ENCODE measurements around the gene FAM200B. TPM values are rescaled to one million over a fixed set of nuclear protein-coding genes. Genes with fewer than 3 reads are reported as not detected.

Gene FAM200B
- total and polyA plus RNA-seq, 2 experiments from 2014 or later, result 34.4 to 88.0 TPM

GRCh38 chr4:15681067-15681371, 608 bp upstream of the FAM200B start (continued):
- TF ChIP-seq, protein P1, sequence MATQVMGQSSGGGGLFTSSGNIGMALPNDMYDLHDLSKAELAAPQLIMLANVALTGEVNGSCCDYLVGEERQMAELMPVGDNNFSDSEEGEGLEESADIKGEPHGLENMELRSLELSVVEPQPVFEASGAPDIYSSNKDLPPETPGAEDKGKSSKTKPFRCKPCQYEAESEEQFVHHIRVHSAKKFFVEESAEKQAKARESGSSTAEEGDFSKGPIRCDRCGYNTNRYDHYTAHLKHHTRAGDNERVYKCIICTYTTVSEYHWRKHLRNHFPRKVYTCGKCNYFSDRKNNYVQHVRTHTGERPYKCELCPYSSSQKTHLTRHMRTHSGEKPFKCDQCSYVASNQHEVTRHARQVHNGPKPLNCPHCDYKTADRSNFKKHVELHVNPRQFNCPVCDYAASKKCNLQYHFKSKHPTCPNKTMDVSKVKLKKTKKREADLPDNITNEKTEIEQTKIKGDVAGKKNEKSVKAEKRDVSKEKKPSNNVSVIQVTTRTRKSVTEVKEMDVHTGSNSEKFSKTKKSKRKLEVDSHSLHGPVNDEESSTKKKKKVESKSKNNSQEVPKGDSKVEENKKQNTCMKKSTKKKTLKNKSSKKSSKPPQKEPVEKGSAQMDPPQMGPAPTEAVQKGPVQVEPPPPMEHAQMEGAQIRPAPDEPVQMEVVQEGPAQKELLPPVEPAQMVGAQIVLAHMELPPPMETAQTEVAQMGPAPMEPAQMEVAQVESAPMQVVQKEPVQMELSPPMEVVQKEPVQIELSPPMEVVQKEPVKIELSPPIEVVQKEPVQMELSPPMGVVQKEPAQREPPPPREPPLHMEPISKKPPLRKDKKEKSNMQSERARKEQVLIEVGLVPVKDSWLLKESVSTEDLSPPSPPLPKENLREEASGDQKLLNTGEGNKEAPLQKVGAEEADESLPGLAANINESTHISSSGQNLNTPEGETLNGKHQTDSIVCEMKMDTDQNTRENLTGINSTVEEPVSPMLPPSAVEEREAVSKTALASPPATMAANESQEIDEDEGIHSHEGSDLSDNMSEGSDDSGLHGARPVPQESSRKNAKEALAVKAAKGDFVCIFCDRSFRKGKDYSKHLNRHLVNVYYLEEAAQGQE (IDR thresholded peaks at IDR 0.05; ENCODE audit: unreplicated experiment), result no peak
- TF ChIP-seq, protein P2, sequence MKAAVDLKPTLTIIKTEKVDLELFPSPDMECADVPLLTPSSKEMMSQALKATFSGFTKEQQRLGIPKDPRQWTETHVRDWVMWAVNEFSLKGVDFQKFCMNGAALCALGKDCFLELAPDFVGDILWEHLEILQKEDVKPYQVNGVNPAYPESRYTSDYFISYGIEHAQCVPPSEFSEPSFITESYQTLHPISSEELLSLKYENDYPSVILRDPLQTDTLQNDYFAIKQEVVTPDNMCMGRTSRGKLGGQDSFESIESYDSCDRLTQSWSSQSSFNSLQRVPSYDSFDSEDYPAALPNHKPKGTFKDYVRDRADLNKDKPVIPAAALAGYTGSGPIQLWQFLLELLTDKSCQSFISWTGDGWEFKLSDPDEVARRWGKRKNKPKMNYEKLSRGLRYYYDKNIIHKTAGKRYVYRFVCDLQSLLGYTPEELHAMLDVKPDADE (IDR thresholded peaks at IDR 0.05), result no peak
- TF ChIP-seq, protein P3, sequence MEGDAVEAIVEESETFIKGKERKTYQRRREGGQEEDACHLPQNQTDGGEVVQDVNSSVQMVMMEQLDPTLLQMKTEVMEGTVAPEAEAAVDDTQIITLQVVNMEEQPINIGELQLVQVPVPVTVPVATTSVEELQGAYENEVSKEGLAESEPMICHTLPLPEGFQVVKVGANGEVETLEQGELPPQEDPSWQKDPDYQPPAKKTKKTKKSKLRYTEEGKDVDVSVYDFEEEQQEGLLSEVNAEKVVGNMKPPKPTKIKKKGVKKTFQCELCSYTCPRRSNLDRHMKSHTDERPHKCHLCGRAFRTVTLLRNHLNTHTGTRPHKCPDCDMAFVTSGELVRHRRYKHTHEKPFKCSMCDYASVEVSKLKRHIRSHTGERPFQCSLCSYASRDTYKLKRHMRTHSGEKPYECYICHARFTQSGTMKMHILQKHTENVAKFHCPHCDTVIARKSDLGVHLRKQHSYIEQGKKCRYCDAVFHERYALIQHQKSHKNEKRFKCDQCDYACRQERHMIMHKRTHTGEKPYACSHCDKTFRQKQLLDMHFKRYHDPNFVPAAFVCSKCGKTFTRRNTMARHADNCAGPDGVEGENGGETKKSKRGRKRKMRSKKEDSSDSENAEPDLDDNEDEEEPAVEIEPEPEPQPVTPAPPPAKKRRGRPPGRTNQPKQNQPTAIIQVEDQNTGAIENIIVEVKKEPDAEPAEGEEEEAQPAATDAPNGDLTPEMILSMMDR (conservative IDR thresholded peaks at IDR 0.05; ENCODE audit: low read depth in 2 of 2), result no peak

DNA sequence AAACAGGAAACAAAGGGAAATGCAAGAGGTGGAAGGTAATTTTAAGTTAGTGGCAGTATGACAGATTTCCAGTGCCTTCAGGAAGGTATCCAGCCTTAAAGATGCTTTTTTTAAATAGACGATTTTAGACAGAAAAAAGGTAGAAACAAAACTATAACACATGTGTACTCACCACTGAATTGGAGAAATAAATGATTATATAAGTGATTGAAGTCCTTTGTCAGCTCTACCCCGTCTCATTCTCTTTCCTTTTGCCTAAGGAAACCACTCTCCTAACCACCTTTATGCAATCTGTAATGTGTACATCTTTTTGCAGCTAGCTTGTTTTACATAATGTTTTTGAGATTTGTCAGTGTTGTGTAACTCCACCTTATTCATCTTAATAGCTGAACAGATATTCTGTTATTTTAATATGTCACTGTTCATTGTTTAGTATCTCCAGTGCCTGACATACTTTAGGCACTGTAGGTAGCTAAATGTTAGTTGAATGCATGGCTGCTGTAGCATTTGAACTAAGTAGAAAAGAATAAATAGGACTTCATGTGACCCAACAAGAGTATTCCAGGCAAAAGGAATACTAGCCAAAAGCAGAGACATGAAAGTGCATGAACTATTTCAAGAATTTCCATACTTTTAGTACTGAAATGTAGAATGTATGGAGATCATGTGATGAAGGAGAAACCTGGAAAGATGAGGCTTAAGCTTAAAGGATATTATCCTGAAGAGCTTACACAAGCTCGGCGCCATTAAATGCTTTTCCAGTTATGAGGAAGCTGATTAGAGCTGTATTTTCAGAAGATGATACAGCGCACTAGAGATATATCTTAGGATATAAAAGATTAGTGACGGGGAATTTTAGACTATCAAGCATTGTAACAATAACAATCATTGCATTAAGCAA, 865 bp downstream of the FAM200B start:
- no peaks in the 10 kb centered on the region for H3F3A ChIP-seq (replicated peaks; ENCODE audit: low read depth)
- peaks cover 55% of the 10 kb centered on the region for H3K79me2 ChIP-seq (replicated peaks; ENCODE audit: insufficient read depth)
- peak overlapping the region; percentile 76 for H3K4me3 ChIP-seq
- Mint-ChIP-seq H3K4me3 (peak overlapping the region; percentile 100), H3K27me3 (ENCODE audit: insufficient read depth, low read depth, poor library complexity) (peaks cover 11% of the 10 kb centered on the region), H3K9me3 (no peaks in the 10 kb centered on the region; the same call in 2 of the 3 replicates), H3K36me3 (ENCODE audit: low read depth) (peaks cover 31% of the 10 kb centered on the region), H3K27ac (peak overlapping the region; percentile 99), H3K4me1 (peaks cover 45% of the 10 kb centered on the region)
- H3K27ac ChIP-seq (ENCODE audit: low read depth), result peak overlapping the region; percentile 98
- DNase-seq (ENCODE audit: low spot score), result no peak
- no peaks in the 10 kb centered on the region for H3K27me3 ChIP-seq (ENCODE audit: insufficient read depth)
- H2AFZ ChIP-seq, result no peak overlapping the region
- H3K9me2 ChIP-seq (ENCODE audit: insufficient read depth), result no peaks in the 10 kb centered on the region
- peak overlapping the region; percentile 79 for H3K4me2 ChIP-seq
- ATAC-seq, result no peak
- H3K4me1 ChIP-seq (ENCODE audit: insufficient read depth), result peaks cover 45% of the 10 kb centered on the region
- no peaks in the 10 kb centered on the region; the same call in 1 of the 2 replicates for H3K36me3 ChIP-seq (ENCODE audit: insufficient read depth)
- H4K20me1 ChIP-seq (replicated peaks; ENCODE audit: insufficient read depth), result no peaks in the 10 kb centered on the region
- TF ChIP-seq, protein P4, sequence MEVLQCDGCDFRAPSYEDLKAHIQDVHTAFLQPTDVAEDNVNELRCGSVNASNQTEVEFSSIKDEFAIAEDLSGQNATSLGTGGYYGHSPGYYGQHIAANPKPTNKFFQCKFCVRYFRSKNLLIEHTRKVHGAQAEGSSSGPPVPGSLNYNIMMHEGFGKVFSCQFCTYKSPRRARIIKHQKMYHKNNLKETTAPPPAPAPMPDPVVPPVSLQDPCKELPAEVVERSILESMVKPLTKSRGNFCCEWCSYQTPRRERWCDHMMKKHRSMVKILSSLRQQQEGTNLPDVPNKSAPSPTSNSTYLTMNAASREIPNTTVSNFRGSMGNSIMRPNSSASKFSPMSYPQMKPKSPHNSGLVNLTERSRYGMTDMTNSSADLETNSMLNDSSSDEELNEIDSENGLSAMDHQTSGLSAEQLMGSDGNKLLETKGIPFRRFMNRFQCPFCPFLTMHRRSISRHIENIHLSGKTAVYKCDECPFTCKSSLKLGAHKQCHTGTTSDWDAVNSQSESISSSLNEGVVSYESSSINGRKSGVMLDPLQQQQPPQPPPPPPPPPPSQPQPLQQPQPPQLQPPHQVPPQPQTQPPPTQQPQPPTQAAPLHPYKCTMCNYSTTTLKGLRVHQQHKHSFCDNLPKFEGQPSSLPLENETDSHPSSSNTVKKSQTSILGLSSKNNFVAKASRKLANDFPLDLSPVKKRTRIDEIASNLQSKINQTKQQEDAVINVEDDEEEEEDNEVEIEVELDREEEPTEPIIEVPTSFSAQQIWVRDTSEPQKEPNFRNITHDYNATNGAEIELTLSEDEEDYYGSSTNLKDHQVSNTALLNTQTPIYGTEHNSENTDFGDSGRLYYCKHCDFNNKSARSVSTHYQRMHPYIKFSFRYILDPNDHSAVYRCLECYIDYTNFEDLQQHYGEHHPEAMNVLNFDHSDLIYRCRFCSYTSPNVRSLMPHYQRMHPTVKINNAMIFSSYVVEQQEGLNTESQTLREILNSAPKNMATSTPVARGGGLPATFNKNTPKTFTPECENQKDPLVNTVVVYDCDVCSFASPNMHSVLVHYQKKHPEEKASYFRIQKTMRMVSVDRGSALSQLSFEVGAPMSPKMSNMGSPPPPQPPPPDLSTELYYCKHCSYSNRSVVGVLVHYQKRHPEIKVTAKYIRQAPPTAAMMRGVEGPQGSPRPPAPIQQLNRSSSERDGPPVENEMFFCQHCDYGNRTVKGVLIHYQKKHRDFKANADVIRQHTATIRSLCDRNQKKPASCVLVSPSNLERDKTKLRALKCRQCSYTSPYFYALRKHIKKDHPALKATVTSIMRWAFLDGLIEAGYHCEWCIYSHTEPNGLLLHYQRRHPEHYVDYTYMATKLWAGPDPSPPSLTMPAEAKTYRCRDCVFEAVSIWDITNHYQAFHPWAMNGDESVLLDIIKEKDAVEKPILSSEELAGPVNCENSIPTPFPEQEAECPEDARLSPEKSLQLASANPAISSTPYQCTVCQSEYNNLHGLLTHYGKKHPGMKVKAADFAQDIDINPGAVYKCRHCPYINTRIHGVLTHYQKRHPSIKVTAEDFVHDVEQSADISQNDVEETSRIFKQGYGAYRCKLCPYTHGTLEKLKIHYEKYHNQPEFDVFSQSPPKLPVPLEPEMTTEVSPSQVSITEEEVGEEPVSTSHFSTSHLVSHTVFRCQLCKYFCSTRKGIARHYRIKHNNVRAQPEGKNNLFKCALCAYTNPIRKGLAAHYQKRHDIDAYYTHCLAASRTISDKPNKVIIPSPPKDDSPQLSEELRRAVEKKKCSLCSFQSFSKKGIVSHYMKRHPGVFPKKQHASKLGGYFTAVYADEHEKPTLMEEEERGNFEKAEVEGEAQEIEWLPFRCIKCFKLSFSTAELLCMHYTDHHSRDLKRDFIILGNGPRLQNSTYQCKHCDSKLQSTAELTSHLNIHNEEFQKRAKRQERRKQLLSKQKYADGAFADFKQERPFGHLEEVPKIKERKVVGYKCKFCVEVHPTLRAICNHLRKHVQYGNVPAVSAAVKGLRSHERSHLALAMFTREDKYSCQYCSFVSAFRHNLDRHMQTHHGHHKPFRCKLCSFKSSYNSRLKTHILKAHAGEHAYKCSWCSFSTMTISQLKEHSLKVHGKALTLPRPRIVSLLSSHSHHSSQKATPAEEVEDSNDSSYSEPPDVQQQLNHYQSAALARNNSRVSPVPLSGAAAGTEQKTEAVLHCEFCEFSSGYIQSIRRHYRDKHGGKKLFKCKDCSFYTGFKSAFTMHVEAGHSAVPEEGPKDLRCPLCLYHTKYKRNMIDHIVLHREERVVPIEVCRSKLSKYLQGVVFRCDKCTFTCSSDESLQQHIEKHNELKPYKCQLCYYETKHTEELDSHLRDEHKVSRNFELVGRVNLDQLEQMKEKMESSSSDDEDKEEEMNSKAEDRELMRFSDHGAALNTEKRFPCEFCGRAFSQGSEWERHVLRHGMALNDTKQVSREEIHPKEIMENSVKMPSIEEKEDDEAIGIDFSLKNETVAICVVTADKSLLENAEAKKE (CRISPR knock-in tag; IDR thresholded peaks at IDR 0.05), result no peak
- no peak for TF ChIP-seq POLR2AphosphoS5 (IDR thresholded peaks at IDR 0.05; ENCODE audit: low read depth)
- TF ChIP-seq ZNF114 (CRISPR knock-in tag; IDR thresholded peaks at IDR 0.05), result no peak
- TF ChIP-seq JUNB (IDR thresholded peaks at IDR 0.05; ENCODE audit: unreplicated experiment), result no peak
- TF ChIP-seq EZH2 (IDR thresholded peaks at IDR 0.05; ENCODE audit: low read depth, unreplicated experiment), result no peak
- no peak for TF ChIP-seq CREB1 (CRISPR knock-in tag; IDR thresholded peaks at IDR 0.05; ENCODE audit: low read depth)

Measured in GM23338 (cell line).